DMS53 treated with DMSO at 0.1 percent for 48 hours (cell line): Measurements from ENCODE around the gene HLA-DRB1.
"Not testable (repeated sequence)": the region's sequence is repeated elsewhere in the genome, so short reads cannot be mapped to it uniquely, and the experiment has no call there.

ENCODE experiments used
- DNase-seq: peaks from one replicate; lab custom pipeline; 2025; ENCODE audit not compliant: unreplicated experiment; lab: John Stamatoyannopoulos, UW

HLA-DRB1 gene

DNA sequence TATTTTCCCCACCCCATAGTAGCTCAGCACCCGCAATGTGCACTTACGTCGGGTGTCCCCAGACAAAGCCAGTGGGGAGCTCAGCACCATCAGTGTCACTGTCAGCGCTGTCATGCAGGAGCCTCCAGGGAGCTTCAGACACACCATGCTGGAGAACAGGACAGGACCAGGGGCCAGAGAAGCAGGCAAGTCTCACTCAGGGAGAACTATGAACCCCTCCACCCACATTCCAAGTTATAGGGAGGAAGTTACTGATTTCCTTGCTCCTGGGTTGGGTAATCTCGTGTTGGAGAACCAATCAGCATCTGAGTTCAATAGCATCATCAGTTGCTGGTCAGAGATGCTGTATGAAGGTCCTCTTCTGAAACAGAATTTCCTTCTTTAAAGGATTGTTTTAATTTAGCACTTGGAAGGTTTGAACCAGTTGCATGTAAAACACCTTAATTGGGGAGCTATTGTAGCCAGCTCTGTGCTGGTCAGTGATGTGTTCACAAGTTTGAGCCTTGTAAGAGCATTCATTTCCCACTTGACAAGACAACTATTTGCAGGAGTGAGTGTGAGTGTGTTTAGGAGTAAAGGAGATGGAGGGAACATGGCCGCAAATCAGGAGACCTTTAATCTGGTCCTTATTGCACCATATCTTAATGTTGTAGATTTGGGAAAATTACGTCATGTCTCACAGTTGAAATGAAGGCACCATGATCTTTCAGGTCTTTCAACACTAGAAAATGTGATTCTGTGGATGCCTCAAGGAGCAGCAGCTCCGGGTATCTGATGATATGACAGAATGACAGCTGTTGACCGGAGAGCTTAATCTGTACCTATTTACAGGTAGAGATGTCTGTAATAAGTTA lies at the start of gene HLA-DRB1:
Gene HLA-DRB1, minus strand, starts transcription at position 253 of the 854 bp plus-strand sequence. Its CDS starts 106 bp downstream, at position 147.
- no peak for DNase-seq

DNA sequence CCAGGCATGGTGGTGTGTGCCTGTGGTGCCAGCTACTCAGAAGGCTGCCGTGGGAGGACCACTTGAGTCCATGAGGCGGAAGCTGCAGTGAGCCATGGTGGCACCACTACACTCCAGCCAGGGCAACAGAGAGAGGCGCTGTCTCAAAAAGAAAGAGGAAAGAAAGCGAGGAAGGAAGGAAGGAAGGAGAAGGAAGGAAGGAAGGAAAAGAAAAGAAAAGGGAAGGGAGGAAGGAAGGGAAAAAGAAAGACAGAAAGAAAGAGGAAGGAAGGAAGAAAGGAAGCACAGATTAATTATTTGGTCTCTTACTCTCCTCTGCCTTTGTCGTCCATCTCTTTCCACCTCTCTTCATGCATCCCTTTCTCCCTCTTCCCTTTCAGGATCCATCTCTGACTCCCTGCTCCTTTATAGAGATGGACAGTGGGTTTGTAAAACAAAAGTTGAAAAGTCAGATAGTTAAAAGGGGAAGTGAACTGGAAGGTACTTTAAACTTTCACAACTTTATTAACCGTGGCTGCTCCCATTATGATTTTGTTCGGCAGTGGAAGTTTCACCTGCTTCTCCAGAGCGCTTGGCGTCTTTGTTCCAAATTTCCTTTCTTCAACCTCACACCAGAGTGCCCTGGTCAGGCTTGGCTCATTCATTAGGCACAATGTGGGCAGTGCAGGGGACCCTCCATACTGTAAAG lies 49.0 kb upstream of the HLA-DRB1 start:
- DNase-seq, result no peak

DNA sequence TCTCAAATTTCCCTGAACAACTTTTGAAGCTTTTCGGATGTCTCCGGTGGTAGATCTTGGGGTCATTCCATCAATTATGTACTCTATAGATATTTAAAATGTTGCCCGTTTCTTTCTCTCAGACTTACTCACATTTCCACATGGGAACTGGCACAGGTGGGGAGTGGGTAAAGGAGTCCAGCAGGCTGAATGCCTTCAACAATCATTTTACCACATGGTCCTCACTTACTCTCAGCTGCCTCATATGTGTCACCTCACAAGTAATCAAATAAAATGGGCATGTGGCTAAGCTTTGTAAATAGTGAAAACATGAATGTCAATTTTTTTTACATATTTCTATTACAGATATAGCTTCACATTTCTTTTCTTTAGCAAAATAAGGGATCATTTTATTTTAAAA lies 48.2 kb upstream of the HLA-DRB1 start:
- no peak for DNase-seq

DNA sequence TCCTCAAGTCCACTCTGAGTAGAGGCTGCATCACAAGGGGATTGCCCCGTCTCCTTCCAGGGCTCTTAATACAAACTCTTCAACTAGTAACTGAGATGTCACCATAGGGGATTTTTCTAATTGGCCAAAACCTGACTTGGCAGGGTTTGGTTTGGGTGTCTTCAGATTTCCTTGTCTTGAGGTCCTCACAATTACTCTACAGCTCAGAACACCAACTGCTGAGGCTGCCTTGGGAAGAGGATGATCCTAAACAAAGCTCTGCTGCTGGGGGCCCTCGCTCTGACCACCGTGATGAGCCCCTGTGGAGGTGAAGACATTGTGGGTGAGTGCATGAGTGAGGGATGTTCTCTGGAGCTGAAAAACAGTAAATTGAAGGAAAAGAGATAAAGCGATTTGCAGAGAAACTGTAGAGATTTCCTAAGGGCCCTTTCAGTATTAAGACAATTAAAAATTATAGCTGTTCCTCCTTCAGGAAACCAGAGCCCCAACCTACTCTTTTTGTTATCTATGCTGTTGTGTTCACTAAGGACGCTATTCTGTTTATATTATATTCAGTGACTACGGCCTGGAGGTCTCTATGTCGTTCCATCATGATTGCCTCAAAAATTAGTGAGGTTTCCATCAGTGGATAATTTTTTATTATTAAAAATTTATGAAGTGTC lies 47.7 kb upstream of the HLA-DRB1 start, which contains the start of gene HLA-DQA1:
Gene HLA-DQA1, plus strand, starts transcription at position 188 of the 662 bp plus-strand sequence. Its CDS starts 53 bp downstream, at position 241.
- no peak for DNase-seq

DNA sequence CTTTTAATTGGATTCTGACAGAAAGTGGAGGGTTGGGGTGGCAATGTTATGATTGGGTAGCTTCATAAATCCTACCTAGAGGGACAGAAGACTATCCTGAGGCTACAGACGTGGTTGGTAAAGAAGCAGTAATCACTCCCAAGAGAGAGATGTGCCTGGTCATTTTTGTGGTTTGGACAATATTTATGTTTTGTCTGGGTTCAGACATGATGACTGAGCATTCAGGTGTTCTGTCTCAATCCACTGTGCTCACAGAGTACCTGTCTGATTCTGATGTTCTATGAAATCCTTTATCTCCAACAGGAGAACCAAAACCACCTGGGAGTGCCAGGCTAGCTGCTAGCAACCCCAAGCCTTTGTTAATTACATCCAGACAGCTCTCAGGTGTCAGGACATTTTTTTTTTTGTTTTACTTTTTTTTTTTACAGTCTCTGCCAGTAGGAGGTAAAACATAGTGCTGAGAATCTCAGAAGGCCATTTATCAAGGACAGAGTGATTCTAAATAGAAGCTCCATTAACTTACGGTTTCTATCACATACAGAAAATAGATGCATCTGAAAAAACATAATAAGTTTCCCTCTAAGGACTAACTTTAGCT lies 46.0 kb upstream of the HLA-DRB1 start:
- no peak for DNase-seq

DNA sequence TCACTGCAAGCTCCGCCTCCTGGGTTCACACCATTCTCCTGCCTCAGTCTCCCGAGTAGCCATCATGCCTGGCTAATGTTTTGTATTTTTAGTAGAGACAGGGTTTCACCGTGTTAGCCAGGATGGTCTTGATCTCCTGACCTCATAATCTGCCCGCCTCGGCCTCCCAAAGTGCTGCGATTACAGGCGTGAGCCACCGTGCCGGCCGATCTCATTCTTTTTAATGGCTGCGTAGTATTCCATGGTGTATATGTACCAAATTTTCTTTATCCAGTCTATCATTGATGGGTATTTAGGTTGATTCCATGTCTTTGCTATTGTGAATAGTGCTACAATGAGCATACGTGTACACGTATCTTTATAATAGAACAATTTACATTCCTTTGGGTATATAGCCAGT lies 40.1 kb upstream of the HLA-DRB1 start:
- DNase-seq, result not testable (repeated sequence)

DNA sequence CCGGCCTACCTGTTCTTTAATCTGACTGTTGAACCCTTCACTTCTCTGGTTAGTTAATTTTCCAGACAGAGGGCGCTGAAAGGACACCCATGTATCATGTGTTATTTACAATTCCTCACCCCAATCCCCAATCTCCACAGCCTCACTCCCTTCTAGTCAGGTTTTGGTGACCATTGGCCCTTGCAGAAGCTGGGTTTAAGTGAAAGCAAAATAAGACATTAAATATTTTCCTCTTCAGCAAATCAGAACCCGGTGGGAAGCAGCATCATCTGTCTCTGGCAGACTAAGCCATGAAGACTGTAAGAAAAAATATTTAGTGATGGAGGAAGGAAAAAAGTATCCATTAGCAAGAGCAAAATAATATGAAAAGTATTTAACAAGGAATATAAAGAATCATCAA lies 38.2 kb upstream of the HLA-DRB1 start:
- no peak for DNase-seq

DNA sequence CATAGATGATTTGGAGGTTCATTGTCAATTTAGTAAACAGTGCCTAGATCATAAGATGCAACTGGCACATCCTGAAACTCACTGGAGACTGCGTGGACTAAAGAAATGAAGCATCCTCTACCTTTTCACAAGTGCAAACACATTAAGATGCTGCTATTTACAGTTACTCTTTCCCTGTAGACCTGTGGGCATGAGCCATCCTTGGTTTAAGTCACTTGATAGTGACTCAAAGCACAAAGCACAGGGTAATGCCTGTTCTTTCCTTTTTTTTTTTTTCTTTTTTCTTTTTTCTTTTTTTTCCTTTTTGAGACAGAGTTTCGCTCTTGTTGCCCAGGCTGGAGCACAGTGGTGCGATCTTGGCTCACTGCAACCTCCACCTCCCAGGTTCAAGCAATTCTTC lies 37.6 kb upstream of the HLA-DRB1 start:
- no peak for DNase-seq

DNA sequence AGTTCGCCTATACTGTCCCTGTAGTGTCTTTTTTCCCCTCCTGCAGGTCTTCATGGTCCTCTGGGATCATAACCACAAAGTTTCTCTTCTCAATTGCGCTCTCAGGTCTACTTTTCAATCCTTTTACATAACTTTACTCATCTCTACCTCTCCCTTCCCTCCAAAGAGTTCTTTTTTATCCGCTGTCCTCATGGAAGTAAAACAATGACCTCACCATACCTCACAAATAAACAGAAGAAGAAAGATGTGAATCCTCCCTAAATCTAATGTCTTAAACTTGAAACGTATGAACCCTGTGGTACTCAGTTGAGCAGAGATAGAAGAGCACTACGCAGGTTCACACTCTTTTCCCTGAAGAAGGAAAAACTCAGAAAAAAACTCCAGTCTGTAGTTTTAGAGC lies 35.5 kb upstream of the HLA-DRB1 start:
- no peak for DNase-seq

DNA sequence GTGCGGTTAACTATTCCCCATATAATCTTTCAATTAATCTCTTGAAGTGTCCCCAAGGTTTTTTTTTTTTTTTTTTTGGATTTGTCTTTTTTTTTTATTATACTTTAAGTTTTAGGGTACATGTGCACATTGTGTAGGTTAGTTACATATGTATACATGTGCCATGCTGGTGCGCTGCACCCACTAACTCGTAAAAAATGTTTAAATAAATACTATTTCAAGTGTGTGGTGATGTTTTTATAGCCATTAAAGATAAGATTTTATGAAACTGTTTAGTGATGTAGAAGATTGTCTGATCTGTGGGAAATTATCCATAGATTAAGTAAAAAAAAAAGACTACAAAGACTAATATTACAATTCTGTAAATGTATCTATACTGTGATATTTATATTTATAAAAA lies 34.9 kb upstream of the HLA-DRB1 start:
- no peak for DNase-seq

DNA sequence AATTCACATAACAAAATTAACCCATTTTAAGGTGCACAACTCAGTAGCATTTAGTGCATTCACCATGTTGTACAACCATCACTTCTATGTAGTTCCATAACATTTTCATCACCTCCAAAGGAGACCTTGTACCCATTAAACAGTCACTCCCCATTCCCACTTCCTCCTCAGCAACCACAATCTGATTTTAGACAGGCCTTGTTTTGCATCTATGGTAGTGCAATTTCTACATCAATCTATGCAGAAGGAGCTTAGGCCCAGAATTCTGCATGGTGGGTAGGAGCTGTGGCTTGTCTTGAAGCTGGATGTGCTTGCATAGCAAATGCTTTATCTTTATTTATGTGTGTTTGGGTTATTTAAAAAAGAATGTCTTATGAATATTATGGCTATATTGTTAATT lies 34.0 kb upstream of the HLA-DRB1 start:
- DNase-seq, result no peak

DNA sequence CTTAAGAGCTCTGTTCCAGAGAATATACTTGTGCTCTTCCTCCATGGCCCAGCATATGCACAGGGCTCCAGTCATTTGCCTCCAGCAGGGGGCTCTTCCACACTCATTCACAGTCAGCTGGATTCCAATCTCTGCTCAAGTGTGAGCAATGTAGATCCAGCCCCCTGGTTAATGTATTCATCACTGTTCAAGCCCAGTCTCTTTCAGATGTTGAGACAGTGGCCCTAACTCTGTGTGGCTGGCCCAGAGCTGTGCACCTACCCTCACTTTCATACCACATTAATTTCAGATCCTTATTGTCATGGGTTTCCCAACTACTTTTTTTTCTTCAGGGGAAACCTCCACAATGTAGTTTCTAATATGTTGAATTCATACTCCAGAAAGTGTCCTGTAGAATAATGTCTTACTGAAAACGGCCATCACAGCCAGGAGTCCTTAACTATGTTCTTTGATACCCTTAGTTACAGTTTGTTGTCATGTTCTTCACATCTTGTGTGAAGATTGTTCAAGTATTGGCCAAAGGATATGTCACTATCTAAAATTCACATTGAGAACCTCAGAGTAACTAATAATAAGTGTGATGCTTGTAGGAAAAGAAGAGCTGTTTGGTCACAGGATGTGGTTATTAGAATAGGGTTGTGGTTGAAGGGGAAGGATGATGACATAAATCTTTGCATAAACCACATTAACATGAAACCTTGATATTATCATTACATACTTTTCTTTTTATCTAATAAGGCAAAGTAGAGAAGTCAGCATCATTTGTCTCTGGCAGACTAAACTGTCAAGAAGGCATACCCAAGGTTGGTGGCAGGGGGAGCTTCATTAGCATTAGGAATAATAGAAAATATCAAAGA lies 33.1 kb upstream of the HLA-DRB1 start:
- peak; percentile 39 for DNase-seq

DNA sequence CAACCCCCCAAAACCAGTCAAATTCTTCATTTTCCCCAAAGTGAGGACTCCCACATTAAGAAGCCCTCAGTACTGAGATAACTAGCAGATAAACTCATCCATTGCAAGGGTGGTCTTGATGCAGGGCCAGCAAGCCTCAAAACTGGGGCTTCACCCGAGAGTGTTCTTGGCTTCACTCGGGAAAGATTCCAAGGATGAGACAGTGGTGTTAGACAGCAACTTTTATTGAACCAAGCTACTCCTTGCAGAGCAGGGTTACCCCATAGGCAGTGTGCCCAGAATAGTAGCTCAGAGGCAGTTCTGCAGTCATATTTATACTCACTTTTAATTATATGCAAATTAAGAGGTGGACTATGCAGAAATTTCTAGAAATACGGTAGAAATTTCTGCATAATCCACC lies 31.7 kb upstream of the HLA-DRB1 start:
- DNase-seq, result no peak

DNA sequence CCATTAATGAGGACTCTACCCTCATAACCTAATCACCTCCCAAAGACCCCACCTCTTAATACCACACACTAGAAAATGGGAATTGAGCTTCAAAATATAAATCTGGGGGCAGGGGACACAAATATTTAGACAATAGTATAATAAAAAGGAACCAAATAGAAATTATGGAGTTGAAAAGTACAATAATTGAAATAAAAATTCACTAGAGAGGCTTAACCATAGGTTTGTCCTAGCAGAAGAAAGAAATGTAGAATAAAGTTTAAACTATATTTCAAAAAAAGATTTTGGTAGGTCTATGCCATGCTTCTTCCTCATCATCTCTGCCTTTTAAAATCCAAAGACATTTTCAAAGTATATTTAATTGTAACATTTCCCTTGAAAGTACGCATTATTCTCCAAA lies 28.1 kb upstream of the HLA-DRB1 start:
- DNase-seq, result no peak

DNA sequence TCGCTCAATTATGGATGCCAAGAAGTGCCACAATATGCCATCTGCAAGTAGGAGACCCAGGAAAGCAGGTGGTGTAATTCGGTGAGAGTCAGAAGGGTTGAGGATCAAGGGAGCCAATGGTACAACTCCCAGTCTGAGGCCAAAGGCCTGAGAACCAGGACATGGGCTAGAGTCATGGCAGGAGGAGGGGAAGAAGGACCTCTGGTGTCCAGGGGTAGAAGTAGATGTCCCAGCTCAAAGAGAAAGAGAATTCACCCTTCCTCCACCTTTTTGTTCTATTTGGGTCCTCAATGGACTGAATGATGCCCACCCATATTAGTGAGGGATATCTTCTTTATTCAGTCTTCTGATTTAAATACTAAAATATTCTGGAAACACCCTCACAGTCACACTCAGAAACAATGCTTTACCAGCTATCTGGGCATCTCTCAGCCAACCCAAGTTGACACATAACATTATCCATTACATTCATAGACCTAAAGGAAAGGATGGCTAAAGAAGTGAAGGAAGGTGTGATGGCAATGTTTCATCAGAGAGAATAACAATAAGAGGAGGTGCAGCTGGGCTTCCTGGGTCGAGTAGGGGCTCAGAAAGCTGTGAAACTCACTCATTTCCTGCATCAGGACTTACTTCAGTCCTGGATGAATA lies 26.4 kb upstream of the HLA-DRB1 start:
- DNase-seq, result no peak

DNA sequence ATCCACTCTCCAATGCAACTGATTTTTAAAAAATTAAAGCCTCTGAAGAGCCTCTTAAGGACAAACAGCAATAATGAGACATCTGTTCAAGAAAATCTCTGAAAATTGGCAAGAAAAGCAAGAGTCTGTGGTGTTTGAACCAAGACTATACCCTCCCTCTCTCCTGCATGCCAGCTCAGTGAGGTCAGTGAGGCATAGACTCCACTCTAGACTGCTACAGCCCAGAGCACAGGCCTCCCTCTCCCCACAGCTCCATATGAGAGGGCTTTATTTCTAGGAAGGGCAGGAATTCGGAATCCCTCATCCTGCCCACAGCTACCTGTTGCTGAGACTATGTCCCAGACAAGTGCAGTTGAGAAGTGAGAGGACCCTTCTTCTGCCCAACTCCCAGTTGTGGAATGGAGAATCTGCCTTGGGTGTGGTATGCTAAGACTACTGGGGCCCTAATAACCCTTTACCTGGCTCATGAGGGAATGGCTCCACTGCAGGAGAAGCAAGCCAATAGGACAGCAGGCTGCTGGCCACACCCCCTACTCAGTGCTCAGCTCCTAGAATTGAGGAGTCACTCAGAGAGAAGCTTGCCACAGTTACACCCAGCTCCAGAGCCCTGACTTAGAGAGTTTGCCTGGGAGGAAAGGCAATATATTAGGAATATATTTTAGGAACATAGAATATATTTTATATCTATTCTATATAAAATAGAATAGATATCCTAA lies 24.9 kb upstream of the HLA-DRB1 start:
- no peak for DNase-seq

DNA sequence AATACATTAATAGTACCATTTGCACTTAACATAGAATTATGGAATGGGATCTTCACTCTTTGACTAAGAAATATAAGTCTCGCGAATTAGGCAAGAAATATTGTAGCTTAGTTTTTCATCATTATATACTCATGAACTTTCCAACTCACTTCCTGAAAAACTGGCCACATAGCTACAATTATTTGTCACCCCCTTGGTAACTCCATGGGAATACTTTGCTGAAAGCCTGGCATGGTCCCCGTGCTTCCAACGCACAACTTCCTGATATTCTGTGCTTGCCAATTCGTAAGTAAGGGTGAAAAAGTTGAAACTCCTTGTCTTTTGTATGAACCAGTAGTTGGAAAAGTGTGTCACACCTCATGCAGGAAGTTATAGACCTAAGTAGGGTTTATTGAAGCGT lies 23.8 kb upstream of the HLA-DRB1 start:
- no peak for DNase-seq

DNA sequence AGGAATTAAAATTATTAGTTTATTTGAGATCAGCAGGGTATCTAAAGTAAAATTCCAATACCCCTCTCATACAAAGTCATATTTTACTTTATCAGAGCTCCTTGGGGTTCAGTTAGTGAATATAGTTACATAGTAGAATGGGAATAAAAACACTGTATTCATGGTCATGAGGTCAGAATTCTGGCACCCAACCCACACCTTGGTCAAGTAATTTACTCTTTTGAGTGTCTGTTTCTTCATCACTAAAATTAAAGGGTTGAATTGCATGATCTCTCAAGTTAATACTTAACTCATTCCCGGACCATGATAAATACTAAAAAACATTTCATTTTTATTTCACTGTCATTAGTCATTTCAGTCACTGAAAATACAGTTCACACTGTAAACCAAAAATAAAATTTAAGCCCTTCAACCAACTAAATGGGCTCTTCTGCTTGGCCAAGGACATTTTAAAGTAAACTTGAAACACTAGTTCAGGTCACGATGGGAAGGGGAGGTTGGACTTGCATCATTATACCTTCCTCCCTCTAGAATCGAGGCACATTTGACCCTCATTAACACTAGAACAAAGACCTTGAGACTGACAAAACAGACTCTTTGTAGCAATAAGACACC lies 21.1 kb upstream of the HLA-DRB1 start:
- no peak for DNase-seq
